ENCODE data around the gene IFI30.

- no peak for TF ChIP-seq CTCF (IDR thresholded peaks at IDR 0.05; ENCODE audit: low read depth, low read length, poor library complexity, severe bottlenecking)
- TF ChIP-seq EZH2phosphoT487 (IDR thresholded peaks at IDR 0.05; ENCODE audit: borderline replicate concordance, low read length), result no peak
Observed at GRCh38 chr19:18144906-18145305, 28.7 kb upstream of the IFI30 start.
